Peyer's patch (tissue), 4 donors: ENCODE results near the gene DACT2.

ENCODE experiments used
- POLR2A ChIP-seq, 2 donors: fragments of 450-650 bp; IDR thresholded peaks; one replicate each; pipeline ENCODE4 v1.5.1; 2017; ENCODE audit warnings: antibody characterized with exemption in 2 of 2, mild to moderate bottlenecking in 2 of 2, moderate library complexity in 2 of 2
- TF ChIP-seq, protein P1 (sequence below), 6 experiments: fragments of 450-650 bp in 4 of 6; fragments of 200-600 bp in 2 of 6; sonication (generic) in 1 of 6; IDR thresholded peaks; one replicate each; pipeline ENCODE4 v1.5.1; 2017 to 2019; ENCODE audit warnings: antibody characterized with exemption in 6 of 6, mild to moderate bottlenecking in 3 of 6, moderate library complexity in 1 of 6

DNA sequence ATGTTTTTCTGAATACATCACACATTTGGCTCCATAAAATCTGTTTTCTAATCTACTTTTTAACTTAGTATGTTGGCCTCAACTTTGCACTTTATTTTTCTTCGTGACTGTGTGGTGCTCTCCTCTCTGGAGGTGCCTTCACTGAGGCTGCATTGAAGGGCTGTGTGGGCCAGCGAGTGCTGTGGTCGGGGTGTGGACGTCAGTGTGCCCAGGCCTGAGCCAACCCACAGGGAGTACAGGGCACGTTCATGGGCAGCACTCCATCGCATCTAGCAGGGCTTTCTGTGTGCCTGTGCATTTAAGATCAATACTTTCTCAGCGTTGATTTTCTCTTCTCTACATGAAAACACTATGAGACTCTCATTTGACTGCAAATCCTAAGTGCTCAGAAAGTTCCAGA lies 37.8 kb downstream of the DACT2 start:
- TF ChIP-seq, protein P1, sequence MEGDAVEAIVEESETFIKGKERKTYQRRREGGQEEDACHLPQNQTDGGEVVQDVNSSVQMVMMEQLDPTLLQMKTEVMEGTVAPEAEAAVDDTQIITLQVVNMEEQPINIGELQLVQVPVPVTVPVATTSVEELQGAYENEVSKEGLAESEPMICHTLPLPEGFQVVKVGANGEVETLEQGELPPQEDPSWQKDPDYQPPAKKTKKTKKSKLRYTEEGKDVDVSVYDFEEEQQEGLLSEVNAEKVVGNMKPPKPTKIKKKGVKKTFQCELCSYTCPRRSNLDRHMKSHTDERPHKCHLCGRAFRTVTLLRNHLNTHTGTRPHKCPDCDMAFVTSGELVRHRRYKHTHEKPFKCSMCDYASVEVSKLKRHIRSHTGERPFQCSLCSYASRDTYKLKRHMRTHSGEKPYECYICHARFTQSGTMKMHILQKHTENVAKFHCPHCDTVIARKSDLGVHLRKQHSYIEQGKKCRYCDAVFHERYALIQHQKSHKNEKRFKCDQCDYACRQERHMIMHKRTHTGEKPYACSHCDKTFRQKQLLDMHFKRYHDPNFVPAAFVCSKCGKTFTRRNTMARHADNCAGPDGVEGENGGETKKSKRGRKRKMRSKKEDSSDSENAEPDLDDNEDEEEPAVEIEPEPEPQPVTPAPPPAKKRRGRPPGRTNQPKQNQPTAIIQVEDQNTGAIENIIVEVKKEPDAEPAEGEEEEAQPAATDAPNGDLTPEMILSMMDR (IDR thresholded peaks at IDR 0.05): no peak
- TF ChIP-seq POLR2A (IDR thresholded peaks at IDR 0.05): no peak
